HL-60 (cell line): ENCODE results near the gene NAB2.

Source experiments
- DNase-seq, 2 experiments: peaks; one replicate each; pipeline ENCODE4 v3.0.0-alpha.2; 2010 to 2020; ENCODE audit warnings: low read depth in 1 of 2, low spot score in 1 of 2
- H3K27ac ChIP-seq: fragments of 250-450 bp; sonication (Bioruptor Pico); replicated peaks from 2 replicates; pipeline ENCODE4 v1.5.1; 2020; ENCODE audit warnings: mild to moderate bottlenecking, moderate library complexity
- H3K27me3 ChIP-seq: fragments of 250-450 bp; sonication (Bioruptor Pico); 2 replicates; pipeline ENCODE4 v1.5.1; 2021; ENCODE audit warnings: mild to moderate bottlenecking, moderate library complexity; ENCODE audit not compliant: insufficient read depth, poor library complexity, severe bottlenecking
- H3K4me3 ChIP-seq: replicated peaks from 2 replicates; pipeline ENCODE4 v1.5.1; 2011; ENCODE audit warnings: mild to moderate bottlenecking, control low read depth, low read length; ENCODE audit not compliant: insufficient read depth
- CTCF ChIP-seq: IDR thresholded peaks from one replicate; pipeline ENCODE4 v1.5.1; 2011; ENCODE audit warnings: low read length, control low read depth, inconsistent platforms; ENCODE audit not compliant: insufficient read depth
- GABPA ChIP-seq: IDR thresholded peaks from 2 replicates; pipeline ENCODE4 v1.6.1; 2012; ENCODE audit warnings: low read depth
- POLR2AphosphoS5 ChIP-seq: IDR thresholded peaks from 2 replicates; pipeline ENCODE4 v1.6.1; 2012; ENCODE audit warnings: low read depth
- REST ChIP-seq: IDR thresholded peaks from 2 replicates; pipeline ENCODE4 v1.6.1; 2012; ENCODE audit warnings: low read depth; ENCODE audit not compliant: insufficient replicate concordance
- SPI1 ChIP-seq: IDR thresholded peaks from 2 replicates; pipeline ENCODE4 v1.6.1; 2012; ENCODE audit warnings: low read depth, mild to moderate bottlenecking, borderline replicate concordance

NAB2 gene

GRCh38 chr12:57086493-57087009 lies 2.4 kb upstream of the NAB2 start:
- no peak for DNase-seq
- TF ChIP-seq REST = no peak
- Histone ChIP-seq H3K27ac (peak overlapping the region; percentile 28), H3K27me3 (no peaks in the 10 kb centered on the region), H3K4me3 (peak overlapping the region; percentile 40)

- peak overlapping the region; percentile 40 for H3K4me3 ChIP-seq
- DNase-seq = peak in 1 of 2 experiments; percentile 29
- no peak for TF ChIP-seq REST
- TF ChIP-seq POLR2AphosphoS5 = no peak
- peak overlapping the region; percentile 83 for H3K27ac ChIP-seq
- H3K27me3 ChIP-seq = no peaks in the 10 kb centered on the region
Observed at GRCh38 chr12:57087010-57087690, 1.8 kb upstream of the NAB2 start.

GRCh38 chr12:57087691-57088353 lies 1.1 kb upstream of the NAB2 start:
- Histone ChIP-seq H3K4me3 (peak overlapping the region; percentile 40), H3K27ac (peak overlapping the region; percentile 83), H3K27me3 (no peaks in the 10 kb centered on the region)
- peak in 1 of 2 experiments; percentile 47 for DNase-seq
- no peak for TF ChIP-seq POLR2AphosphoS5
- TF ChIP-seq GABPA = no peak
- no peak for TF ChIP-seq REST
- TF ChIP-seq CTCF = no peak
- TF ChIP-seq SPI1 = no peak
